ENCODE measurements around the gene PANK1.

GRCh38 chr10:89645742-89646172 lies 715 bp upstream of the PANK1 start:
- TF ChIP-seq CTCF (IDR thresholded peaks at IDR 0.05; ENCODE audit: low read depth, low read length), result no peak
- no peak for TF ChIP-seq EZH2phosphoT487 (IDR thresholded peaks at IDR 0.05; ENCODE audit: low read depth)
